ENCODE measurements around the gene POU2F1. TPM values are rescaled to one million over a fixed set of nuclear protein-coding genes. Genes with fewer than 3 reads are reported as not detected.

POU2F1 gene
- polyA plus RNA-seq, 1 donor from 2014 or later, result 10.9 TPM

GRCh38 chr1:167431909-167432650 is 211.4 kb downstream of the POU2F1 start:
- H3K4me3 ChIP-seq (ENCODE audit: low read length), result no peak overlapping the region
- H3K27ac ChIP-seq (ENCODE audit: low read length), result no peak overlapping the region
- H2AFZ ChIP-seq (ENCODE audit: low read depth, low read length), result no peak overlapping the region
- no peak for TF ChIP-seq MXI1 (conservative IDR thresholded peaks at IDR 0.05; ENCODE audit: poor library complexity, severe bottlenecking)
- no peak for TF ChIP-seq CTCF (IDR thresholded peaks at IDR 0.05; ENCODE audit: poor library complexity, severe bottlenecking)
- H3K79me2 ChIP-seq (replicated peaks; ENCODE audit: insufficient read depth, low read length), result no peaks in the 10 kb centered on the region
- H3K9ac ChIP-seq (ENCODE audit: low read length), result no peak overlapping the region
- H3K9me2 ChIP-seq (ENCODE audit: insufficient read depth, low read length), result no peaks in the 10 kb centered on the region
- peaks cover 4% of the 10 kb centered on the region for H3K9me3 ChIP-seq (ENCODE audit: low read length)
- H3K36me3 ChIP-seq (ENCODE audit: insufficient read depth, low read length), result no peaks in the 10 kb centered on the region
- no peaks in the 10 kb centered on the region for H3K27me3 ChIP-seq (ENCODE audit: insufficient read depth, low read depth, low read length)
- H3F3A ChIP-seq (ENCODE audit: insufficient read depth, low read length, poor library complexity, severe bottlenecking), result no peaks in the 10 kb centered on the region
- no peaks in the 10 kb centered on the region for H4K20me1 ChIP-seq (ENCODE audit: insufficient read depth)
- H3K4me2 ChIP-seq (ENCODE audit: low read length), result no peak overlapping the region

GRCh38 chr1:167432780-167433179 is 212.1 kb downstream of the POU2F1 start:
- TF ChIP-seq SMC3 (conservative IDR thresholded peaks at IDR 0.05; ENCODE audit: poor library complexity), result no peak
- no peak for TF ChIP-seq TAF1 (IDR thresholded peaks at IDR 0.05; ENCODE audit: low read depth)
- TF ChIP-seq RAD21 (conservative IDR thresholded peaks at IDR 0.05), result no peak
- TF ChIP-seq CTCF (IDR thresholded peaks at IDR 0.05; ENCODE audit: poor library complexity, severe bottlenecking), result no peak
- TF ChIP-seq REST (IDR thresholded peaks at IDR 0.05; ENCODE audit: borderline replicate concordance), result no peak
- no peak for TF ChIP-seq POLR2AphosphoS5 (IDR thresholded peaks at IDR 0.05)
- TF ChIP-seq EP300 (conservative IDR thresholded peaks at IDR 0.05; ENCODE audit: poor library complexity, severe bottlenecking), result no peak
- H3K9ac ChIP-seq (ENCODE audit: low read length), result no peak overlapping the region

More at GRCh38 chr1:167432780-167433179, 212.1 kb downstream of the POU2F1 start:
- Histone ChIP-seq H2AFZ (ENCODE audit: low read depth, low read length) (no peak overlapping the region), H3K36me3 (ENCODE audit: insufficient read depth, low read length) (no peaks in the 10 kb centered on the region), H3K9me2 (ENCODE audit: insufficient read depth, low read length) (no peaks in the 10 kb centered on the region), H3F3A (ENCODE audit: insufficient read depth, low read length, poor library complexity, severe bottlenecking) (no peaks in the 10 kb centered on the region), H4K20me1 (ENCODE audit: insufficient read depth) (no peaks in the 10 kb centered on the region), H3K27me3 (ENCODE audit: insufficient read depth, low read depth, low read length) (no peaks in the 10 kb centered on the region), H3K27ac (ENCODE audit: low read length) (no peak overlapping the region), H3K79me2 (replicated peaks; ENCODE audit: insufficient read depth, low read length) (no peaks in the 10 kb centered on the region), H3K4me2 (ENCODE audit: low read length) (no peak overlapping the region), H3K4me3 (ENCODE audit: low read length) (no peak overlapping the region), H3K9me3 (ENCODE audit: low read length) (peaks cover 4% of the 10 kb centered on the region)
